GM19455 (cell line): ENCODE results near the gene BPIFB2.
"Not testable (repeated sequence)": the region's sequence is repeated elsewhere in the genome, so short reads cannot be mapped to it uniquely, and the experiment has no call there.

ENCODE experiments used
- ATAC-seq: cut with Tn5 transposase; IDR thresholded peaks from one replicate; pipeline ENCODE4 v1.9.1; 2021; ENCODE audit not compliant: unreplicated experiment

Gene BPIFB2

GRCh38 chr20:33034901-33035492 is 27.5 kb downstream of the BPIFB2 start:
- no peak for ATAC-seq

- no peak for ATAC-seq
Measured at GRCh38 chr20:33037456-33037855, 30.0 kb downstream of the BPIFB2 start.

GRCh38 chr20:33038243-33038642 is 30.7 kb downstream of the BPIFB2 start:
- ATAC-seq: no peak

GRCh38 chr20:33042430-33042829 is 34.9 kb downstream of the BPIFB2 start:
- no peak for ATAC-seq

GRCh38 chr20:33042983-33043730 is 35.7 kb downstream of the BPIFB2 start:
- ATAC-seq: no peak

- no peak for ATAC-seq
Measured at GRCh38 chr20:33043731-33044181, 36.3 kb downstream of the BPIFB2 start.

- not testable (repeated sequence) for ATAC-seq
Measured at GRCh38 chr20:33045129-33045721, 37.7 kb downstream of the BPIFB2 start.

GRCh38 chr20:33046412-33046811 is 38.9 kb downstream of the BPIFB2 start:
- ATAC-seq: no peak

- ATAC-seq: no peak
Measured at GRCh38 chr20:33051333-33051732, 43.8 kb downstream of the BPIFB2 start.

- ATAC-seq: no peak
Measured at GRCh38 chr20:33053291-33054106, 46.0 kb downstream of the BPIFB2 start, which contains the start of gene BPIFB3. Gene BPIFB3, plus strand, starts transcription at chr20:33053903. Its CDS starts 1,533 bp downstream, at chr20:33055436.

- no peak for ATAC-seq
Measured at GRCh38 chr20:33054381-33054780, 46.9 kb downstream of the BPIFB2 start.

GRCh38 chr20:33054791-33055190 is 47.3 kb downstream of the BPIFB2 start:
- no peak for ATAC-seq

- no peak for ATAC-seq
Measured at GRCh38 chr20:33059136-33059535, 51.6 kb downstream of the BPIFB2 start.

- ATAC-seq: no peak
Measured at GRCh38 chr20:33059741-33060390, 52.4 kb downstream of the BPIFB2 start.

GRCh38 chr20:33061658-33062028 is 54.1 kb downstream of the BPIFB2 start:
- no peak for ATAC-seq

- ATAC-seq: no peak
Measured at GRCh38 chr20:33062105-33062824, 54.8 kb downstream of the BPIFB2 start.

GRCh38 chr20:33062825-33063149 is 55.3 kb downstream of the BPIFB2 start:
- ATAC-seq: no peak

GRCh38 chr20:33063271-33063670 is 55.8 kb downstream of the BPIFB2 start:
- no peak for ATAC-seq

- no peak for ATAC-seq
Measured at GRCh38 chr20:33064572-33065287, 57.2 kb downstream of the BPIFB2 start.

GRCh38 chr20:33065785-33066184 is 58.3 kb downstream of the BPIFB2 start:
- no peak for ATAC-seq
